ENCODE results near the gene IFITM10. TPM values are rescaled to one million over a fixed set of nuclear protein-coding genes. Genes with fewer than 3 reads are reported as not detected.

Gene IFITM10
- total RNA-seq, 4 donors from 2014 or later = 0.13 to 0.85 (median 0.31) TPM; not detected in 1

GRCh38 chr11:1740786-1741530, 9.4 kb downstream of the IFITM10 start:
- Histone ChIP-seq H3K27me3 (peaks cover 46% of the 10 kb centered on the region), H3K27ac (no peak overlapping the region), H3K9me3 (peaks cover 0 to 20% (median 0%) of the 10 kb centered on the region in 3 donors), H3K4me3 (no peak overlapping the region), H3K36me3 (no peaks in the 10 kb centered on the region), H3K4me1 (peaks cover 0 to 7% (median 0%) of the 10 kb centered on the region in 3 donors)
- 72 to 78% methylated on average over 4 to 6 of the region's 8 CpGs for WGBS, 2 donors (ENCODE audit: low coverage in 1 of 2)
- TF ChIP-seq, protein P1, sequence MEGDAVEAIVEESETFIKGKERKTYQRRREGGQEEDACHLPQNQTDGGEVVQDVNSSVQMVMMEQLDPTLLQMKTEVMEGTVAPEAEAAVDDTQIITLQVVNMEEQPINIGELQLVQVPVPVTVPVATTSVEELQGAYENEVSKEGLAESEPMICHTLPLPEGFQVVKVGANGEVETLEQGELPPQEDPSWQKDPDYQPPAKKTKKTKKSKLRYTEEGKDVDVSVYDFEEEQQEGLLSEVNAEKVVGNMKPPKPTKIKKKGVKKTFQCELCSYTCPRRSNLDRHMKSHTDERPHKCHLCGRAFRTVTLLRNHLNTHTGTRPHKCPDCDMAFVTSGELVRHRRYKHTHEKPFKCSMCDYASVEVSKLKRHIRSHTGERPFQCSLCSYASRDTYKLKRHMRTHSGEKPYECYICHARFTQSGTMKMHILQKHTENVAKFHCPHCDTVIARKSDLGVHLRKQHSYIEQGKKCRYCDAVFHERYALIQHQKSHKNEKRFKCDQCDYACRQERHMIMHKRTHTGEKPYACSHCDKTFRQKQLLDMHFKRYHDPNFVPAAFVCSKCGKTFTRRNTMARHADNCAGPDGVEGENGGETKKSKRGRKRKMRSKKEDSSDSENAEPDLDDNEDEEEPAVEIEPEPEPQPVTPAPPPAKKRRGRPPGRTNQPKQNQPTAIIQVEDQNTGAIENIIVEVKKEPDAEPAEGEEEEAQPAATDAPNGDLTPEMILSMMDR (IDR thresholded peaks at IDR 0.05) = no peak
- no peak for TF ChIP-seq POLR2A (IDR thresholded peaks at IDR 0.05)
- ATAC-seq = no peak

GRCh38 chr11:1739576-1739975, 10.8 kb downstream of the IFITM10 start:
- H3K4me1 ChIP-seq = peaks cover 0 to 6% (median 0%) of the 10 kb centered on the region in 3 donors
- 66 to 70% methylated on average over 6 of the region's 8 CpGs for WGBS, 2 donors (ENCODE audit: low coverage in 1 of 2)
- TF ChIP-seq POLR2AphosphoS5 (IDR thresholded peaks at IDR 0.05) (no peak), EP300 (IDR thresholded peaks at IDR 0.05) (no peak), POLR2A (IDR thresholded peaks at IDR 0.05) (no peak)
- TF ChIP-seq, protein P1 (IDR thresholded peaks at IDR 0.05) = no peak
- no peak overlapping the region for H3K4me3 ChIP-seq
- no peak for ATAC-seq
- H3K27ac ChIP-seq = no peak overlapping the region
- H3K27me3 ChIP-seq = peaks cover 60% of the 10 kb centered on the region
- no peaks in the 10 kb centered on the region for H3K36me3 ChIP-seq
- H3K9me3 ChIP-seq = peaks cover 0 to 22% (median 0%) of the 10 kb centered on the region in 3 donors

DNA sequence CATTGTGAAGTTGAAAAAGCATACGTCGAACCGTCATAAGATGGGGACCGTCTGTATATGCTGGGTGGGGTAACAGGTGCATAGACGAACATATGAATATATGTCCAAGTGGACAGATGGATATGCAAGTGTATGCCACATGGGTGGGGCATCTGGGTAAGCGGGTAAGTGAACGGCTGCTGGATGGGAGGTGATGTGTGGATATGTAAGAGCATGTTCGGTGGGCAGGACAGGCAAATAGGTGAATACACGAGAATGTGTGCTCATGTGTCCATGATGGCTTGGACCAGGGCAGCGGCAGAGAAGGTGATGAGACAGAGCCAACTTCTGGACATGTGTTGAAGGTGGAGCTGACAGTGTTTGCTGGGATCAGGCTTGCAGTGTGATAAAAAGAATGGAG, 12.0 kb downstream of the IFITM10 start:
- Histone ChIP-seq H3K36me3 (no peaks in the 10 kb centered on the region), H3K9me3 (peaks cover 0 to 22% (median 0%) of the 10 kb centered on the region in 3 donors), H3K4me3 (no peak overlapping the region), H3K27me3 (peaks cover 72% of the 10 kb centered on the region), H3K27ac (no peak overlapping the region), H3K4me1 (no peaks in the 10 kb centered on the region)
- WGBS, 2 donors (ENCODE audit: low coverage in 1 of 2) = 86 to 96% methylated on average over 8 to 9 of the region's 10 CpGs
- TF ChIP-seq POLR2AphosphoS5 (IDR thresholded peaks at IDR 0.05) (no peak), EP300 (IDR thresholded peaks at IDR 0.05) (no peak), POLR2A (IDR thresholded peaks at IDR 0.05) (no peak)
- TF ChIP-seq, protein P1 (IDR thresholded peaks at IDR 0.05) = no peak
- no peak for ATAC-seq

DNA sequence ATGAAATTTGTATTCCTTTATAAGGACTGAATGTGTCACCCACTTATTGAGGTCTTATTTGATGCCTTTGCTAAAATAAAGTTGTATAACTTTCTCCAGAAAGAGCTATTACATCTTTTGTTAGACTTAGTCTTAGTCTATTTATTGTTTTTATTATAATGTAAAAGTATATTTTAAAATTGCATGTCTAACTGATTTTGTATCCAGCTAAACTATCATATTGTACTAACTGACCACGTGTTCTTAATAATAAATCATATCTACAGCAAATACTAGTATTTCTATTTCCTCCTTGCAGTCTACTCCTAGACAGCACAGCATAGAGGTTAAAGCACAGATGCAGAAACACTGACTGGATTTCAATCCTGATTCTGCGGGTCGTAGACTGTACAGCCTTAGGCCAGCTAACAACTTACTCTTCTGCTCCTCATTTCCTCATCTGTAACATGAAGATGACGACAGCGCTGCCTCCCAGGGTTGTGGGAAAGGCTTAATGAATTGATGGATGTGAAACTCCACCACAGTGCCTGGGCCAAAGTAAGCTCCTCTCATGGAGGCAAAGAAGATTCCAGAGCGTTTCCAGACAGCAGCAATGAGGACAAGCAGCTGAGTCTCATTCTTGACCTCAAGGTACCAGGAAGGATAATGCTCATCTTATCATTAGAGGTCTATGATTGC, 13.2 kb downstream of the IFITM10 start:
- H3K9me3 ChIP-seq = peaks cover 0 to 22% (median 0%) of the 10 kb centered on the region in 3 donors
- peaks cover 0 to 3% (median 0%) of the 10 kb centered on the region in 3 donors for H3K4me1 ChIP-seq
- no peak overlapping the region for H3K4me3 ChIP-seq
- TF ChIP-seq EP300 (IDR thresholded peaks at IDR 0.05) (no peak), POLR2A (IDR thresholded peaks at IDR 0.05) (no peak), POLR2AphosphoS5 (IDR thresholded peaks at IDR 0.05) (no peak)
- TF ChIP-seq, protein P1 (IDR thresholded peaks at IDR 0.05) = no peak
- no peaks in the 10 kb centered on the region for H3K36me3 ChIP-seq
- no peak overlapping the region for H3K27ac ChIP-seq
- ATAC-seq = no peak
- peaks cover 84% of the 10 kb centered on the region for H3K27me3 ChIP-seq
- 71 to 86% methylated on average over 4 to 6 of the region's 6 CpGs for WGBS, 2 donors (ENCODE audit: low coverage in 1 of 2)
